22Rv1 (cell line): ENCODE results near the gene RASSF1.

Source experiments
- CTCF ChIP-seq: fragments of 450-650 bp; IDR thresholded peaks from 2 replicates; pipeline ENCODE4 v1.5.1; 2017; ENCODE audit warnings: mild to moderate bottlenecking
- ZFX ChIP-seq: fragments of 450-650 bp; IDR thresholded peaks from 2 replicates; pipeline ENCODE4 v1.6.1; 2017; ENCODE audit warnings: antibody characterized with exemption, borderline replicate concordance

DNA sequence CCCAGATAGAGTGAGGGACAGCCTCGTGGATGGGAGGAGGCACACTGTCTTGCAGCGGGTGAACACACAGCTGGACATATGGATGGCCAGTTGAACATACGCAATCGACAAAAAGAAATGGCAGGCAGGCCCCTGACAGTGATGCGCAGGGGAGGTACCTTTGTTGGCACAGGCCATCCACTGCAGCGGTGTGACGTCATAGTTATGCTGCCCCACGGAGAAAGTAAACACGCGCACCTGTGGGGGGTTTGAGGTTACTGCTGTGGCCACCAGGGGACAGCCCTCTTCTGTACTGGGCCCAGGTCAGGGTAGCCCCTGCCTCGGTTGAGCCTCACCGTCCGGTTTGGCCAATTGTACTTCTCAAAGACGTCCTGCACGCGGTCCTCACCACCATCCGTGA is 38.1 kb upstream of the RASSF1 start:
- TF ChIP-seq CTCF: no peak
- TF ChIP-seq ZFX: no peak
